Activated T-helper 9 cell treated with anti-CD3 and anti-CD28 coated beads, Interleukin-2, amount 50 U/mL, for 16 hours (primary cell): ENCODE measurements around the gene PRKCA.

Source experiments
- DNase-seq: peaks from one replicate; pipeline ENCODE4 v3.0.0-alpha.2; 2020; ENCODE audit warnings: low read depth

Gene PRKCA

GRCh38 chr17:66810951-66811682 is 508.7 kb downstream of the PRKCA start:
- no peak for DNase-seq

DNA sequence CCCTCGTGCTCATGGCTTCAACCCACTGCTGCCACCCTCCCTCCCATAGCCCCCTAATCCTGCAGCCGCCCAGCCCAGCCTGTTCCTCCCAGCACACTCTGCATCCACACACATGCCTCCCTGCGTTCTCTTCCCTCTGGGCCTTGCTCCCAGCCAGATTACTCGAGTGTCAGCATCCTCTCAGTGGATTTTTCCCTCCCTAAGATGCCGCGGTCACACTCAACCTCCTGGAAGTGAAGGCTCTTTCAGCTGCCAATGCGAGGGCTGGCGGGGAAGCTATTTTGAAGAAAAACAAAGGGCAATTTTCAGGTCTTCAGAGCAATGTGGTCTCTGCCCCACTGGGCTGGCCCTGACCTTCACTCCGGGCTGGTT is 509.3 kb downstream of the PRKCA start:
- no peak for DNase-seq

DNA sequence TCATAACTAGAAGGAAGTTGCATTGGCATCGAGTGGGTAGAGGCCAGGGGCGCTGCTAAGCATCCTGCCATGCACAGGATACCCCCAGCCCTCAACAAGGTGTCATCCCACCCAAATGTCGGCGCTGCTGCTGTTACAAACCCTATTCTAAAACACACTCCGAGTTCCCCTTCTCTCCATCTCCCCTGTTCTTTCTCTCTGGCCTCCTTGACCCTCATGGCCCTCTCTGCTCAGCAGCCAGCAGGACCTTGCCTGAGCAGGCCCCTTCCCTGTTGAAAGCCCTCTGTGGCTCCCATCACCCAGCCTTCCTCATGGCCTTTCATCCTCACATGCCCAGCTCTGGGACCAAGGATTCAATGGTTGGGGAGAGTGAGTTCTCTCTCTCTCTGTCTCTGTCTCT is 510.2 kb downstream of the PRKCA start:
- DNase-seq: no peak

DNA sequence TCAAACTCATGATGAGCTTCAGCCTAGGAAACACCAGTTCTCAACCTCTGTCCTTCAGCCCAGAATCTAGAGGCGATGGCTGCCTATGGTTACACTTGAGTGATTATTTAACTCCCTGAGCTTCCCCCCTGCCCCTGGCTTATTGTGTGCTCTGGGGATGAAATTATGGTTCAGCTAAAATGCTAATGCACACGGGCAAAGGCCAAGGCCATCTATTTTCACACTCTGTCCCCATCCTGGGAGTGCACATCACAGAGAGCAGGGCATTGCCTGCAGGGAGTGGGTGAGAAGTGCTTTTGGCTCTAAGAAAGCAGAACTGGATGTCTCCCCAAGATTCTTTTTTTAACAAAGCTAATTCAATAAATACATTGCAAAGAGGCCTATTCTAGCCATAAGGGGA is 510.9 kb downstream of the PRKCA start:
- no peak for DNase-seq

DNA sequence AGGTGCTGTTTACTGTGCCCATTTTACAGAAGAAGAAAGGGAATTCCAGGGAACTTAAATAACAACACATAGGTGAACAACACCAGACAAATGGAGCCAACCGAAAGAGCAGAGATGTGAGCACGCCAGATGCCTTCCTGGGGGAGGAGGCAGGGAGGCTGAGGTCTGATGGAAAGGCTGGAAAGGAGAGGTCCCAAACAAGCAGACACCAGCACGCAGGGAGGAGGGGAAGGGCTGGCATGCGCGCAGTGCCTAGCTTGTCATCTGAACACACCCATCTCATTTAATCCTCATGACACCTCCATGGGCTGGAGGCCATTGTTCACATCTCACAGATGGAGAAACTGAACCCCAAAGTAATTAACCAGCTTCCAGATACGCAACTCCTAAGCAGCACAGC is 511.6 kb downstream of the PRKCA start:
- DNase-seq: no peak

- DNase-seq: no peak
These were observed 512.2 kb downstream of the PRKCA start for GRCh38 chr17:66814570-66814969.

GRCh38 chr17:66817750-66818149 is 515.3 kb downstream of the PRKCA start:
- no peak for DNase-seq

DNA sequence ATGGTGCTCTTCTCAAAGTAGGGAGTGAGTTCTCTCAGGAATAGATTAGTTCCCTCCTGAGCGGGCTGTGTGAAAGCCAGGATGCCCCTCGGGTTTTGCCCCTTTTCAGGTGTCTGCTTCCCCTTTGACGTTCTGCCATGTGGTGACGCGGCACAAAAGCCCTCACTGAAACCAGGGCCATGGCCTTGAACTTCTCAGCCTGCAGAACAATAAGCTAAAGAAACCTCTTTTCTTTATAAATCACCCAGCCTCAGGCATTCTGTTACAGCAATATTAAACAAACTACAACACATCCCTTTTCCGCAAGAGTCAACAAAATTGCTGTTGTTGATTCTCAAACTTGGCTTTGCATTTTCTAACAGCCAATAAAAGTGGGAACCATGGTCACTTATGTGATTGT is 517.1 kb downstream of the PRKCA start:
- DNase-seq: no peak

DNA sequence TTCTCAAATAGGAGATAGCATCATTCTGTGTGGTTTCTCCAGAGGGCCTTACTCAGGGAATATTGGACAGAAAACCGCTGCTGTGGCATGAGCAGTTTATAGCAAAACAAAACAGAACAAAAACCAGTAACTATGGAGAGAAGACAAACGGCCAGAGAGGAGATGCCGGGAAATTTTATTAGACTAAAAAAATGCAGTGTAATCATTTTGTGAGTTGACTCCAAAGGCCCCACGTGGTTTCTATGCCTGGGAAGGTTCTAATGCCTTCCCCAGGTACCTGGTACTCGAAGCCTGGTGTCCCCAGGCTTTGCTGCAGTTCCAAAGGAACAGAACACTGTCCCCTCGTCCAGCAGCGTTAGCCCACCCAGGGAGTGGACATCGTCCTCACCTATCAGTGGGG is 519.6 kb downstream of the PRKCA start:
- no peak for DNase-seq

- DNase-seq: no peak
These were observed 524.4 kb downstream of the PRKCA start for GRCh38 chr17:66826856-66827255.

- DNase-seq: no peak
These were observed 527.0 kb downstream of the PRKCA start for GRCh38 chr17:66829386-66829864.

- no peak for DNase-seq
These were observed 527.5 kb downstream of the PRKCA start for GRCh38 chr17:66829883-66830282.

GRCh38 chr17:66830451-66830850 is 528.0 kb downstream of the PRKCA start:
- DNase-seq: no peak

DNA sequence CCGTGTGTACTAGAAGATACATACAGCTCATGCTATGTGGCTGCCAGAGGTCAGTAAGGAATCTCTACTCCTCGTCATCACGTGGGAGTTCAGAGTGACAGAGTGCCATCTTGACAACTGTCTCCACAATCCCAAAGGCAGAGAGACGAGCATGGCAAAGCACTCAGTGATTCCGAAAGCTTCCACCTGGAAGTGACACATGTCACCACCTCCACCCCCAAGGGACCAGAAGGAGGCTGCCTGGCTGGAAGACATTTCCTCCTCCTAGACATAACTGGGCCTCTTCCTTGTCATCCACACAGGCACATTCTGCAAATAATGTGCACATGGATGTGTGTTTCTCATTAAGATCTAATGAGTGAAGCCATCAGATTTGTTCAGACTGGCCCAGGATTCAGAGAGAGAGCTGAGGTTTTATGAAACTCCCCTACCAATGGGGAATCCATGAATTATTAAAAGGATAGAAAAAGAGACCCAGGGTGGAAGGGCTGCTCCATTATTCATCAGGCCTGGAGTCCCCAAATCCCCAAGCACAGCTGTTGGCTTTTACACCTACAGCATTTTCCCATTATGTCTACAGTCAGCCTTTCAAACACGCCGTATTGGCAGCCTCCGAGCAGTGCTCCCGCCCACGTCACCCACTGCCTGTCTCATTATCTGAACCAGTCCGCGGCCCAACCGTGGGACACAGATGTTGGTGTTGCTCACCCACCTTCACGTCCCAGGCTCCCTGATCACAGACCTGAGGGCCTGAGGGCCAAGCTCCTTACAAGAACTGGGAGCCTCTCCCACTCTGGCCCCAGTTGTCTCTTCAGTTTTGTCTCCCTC is 529.2 kb downstream of the PRKCA start:
- DNase-seq: no peak

GRCh38 chr17:66833201-66833600 is 530.8 kb downstream of the PRKCA start:
- DNase-seq: no peak

- DNase-seq: no peak
These were observed 532.1 kb downstream of the PRKCA start for GRCh38 chr17:66834426-66834918.

GRCh38 chr17:66834919-66835454 is 532.6 kb downstream of the PRKCA start, which contains the start of gene CACNG5:
CACNG5 (plus strand) TSS chr17:66835117; CDS start chr17:66877333, 42,216 bp downstream.
- DNase-seq: no peak

GRCh38 chr17:66835476-66835875 is 533.1 kb downstream of the PRKCA start:
- DNase-seq: no peak

GRCh38 chr17:66836063-66837005 is 533.9 kb downstream of the PRKCA start:
- no peak for DNase-seq

DNA sequence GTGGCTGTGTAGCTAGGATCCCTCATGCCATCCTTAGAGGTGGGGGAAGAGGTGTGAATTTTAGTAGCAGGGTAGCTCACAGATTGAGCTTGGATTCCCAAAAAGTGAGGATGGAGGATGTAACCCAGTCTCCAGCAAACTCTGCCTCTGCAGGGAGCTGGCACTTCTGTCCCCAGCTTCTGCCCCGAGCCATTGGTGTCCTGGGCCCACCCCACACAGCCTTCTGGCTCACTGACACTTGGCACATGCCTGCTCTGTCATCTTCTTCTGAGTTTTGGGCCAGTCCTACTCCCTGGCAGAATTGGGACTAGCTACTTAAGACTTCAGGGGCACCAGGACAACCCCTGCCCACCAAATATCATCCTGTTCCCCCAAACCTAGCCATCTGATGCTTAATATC is 534.8 kb downstream of the PRKCA start:
- DNase-seq: no peak

DNA sequence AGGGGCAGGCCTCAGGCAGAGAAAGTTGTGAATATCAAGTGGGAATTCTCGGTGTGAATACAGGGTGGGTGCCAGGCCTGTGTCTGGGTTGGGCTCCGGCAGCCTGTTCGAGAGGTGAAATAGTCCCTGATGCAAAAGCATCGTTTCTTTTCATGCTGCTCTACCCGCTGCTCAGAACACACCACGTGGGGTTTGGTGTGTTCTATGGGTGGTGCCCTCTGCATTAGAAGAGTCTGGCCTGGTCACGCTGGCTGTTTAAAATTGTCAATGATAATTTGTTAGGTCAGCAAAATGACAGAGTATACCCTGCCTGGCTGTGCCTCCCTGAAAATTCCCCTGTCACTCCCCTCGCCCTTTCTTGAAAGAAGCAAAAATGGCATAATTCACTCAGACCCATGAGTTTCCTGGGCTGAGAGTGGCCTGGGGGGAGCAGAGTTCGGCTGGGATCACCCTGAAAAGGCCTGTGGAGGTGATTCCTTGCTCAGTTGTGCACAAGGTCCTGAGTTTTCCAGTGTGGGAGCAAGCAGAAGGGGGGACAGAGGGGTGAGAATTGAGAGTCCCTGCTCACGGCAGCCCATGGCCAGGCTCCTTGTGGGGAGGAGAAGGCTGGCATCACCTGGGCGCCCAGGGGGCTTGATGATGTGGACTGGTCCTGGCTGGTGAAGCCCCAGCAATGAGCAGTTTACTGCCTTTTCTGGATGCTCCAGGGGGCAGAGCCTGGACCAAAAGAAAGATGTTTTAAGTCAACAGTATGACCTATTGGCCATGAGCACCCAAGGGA is 535.7 kb downstream of the PRKCA start:
- DNase-seq: no peak
